H7 (cell line): Measurements from ENCODE around the gene ANO10. TPM values are rescaled to one million over a fixed set of nuclear protein-coding genes. Genes with fewer than 3 reads are reported as not detected.
"Not testable (repeated sequence)": the region's sequence is repeated elsewhere in the genome, so short reads cannot be mapped to it uniquely, and the experiment has no call there.

Experiments
- DNase-seq: peaks from one replicate; pipeline ENCODE4 v3.0.0; 2012
- H3K27me3 ChIP-seq: 2 replicates; pipeline ENCODE4 v1.6.0; 2011; ENCODE audit warnings: mild to moderate bottlenecking, low read length; ENCODE audit not compliant: control insufficient read depth, insufficient read depth
- H3K36me3 ChIP-seq: replicated peaks from 2 replicates; pipeline ENCODE4 v1.5.1; 2011; ENCODE audit warnings: low read length; ENCODE audit not compliant: control insufficient read depth, insufficient read depth
- H3K4me3 ChIP-seq: 2 replicates; pipeline ENCODE4 v1.5.1; 2011; ENCODE audit warnings: low read depth, mild to moderate bottlenecking, control low read depth, low read length, moderate library complexity; ENCODE audit not compliant: insufficient read depth
- total RNA-seq: library from RNA; depleted of rRNA; stranded (reverse); fragments of >200 nt; shearing (Covaris generic); gene quantifications from 2 replicates; pipeline ENCODE4 v1.2.3, GENCODE V29; 2014

Gene ANO10
- total RNA-seq, 1 experiment from 2014 or later, result 23.4 TPM

DNA sequence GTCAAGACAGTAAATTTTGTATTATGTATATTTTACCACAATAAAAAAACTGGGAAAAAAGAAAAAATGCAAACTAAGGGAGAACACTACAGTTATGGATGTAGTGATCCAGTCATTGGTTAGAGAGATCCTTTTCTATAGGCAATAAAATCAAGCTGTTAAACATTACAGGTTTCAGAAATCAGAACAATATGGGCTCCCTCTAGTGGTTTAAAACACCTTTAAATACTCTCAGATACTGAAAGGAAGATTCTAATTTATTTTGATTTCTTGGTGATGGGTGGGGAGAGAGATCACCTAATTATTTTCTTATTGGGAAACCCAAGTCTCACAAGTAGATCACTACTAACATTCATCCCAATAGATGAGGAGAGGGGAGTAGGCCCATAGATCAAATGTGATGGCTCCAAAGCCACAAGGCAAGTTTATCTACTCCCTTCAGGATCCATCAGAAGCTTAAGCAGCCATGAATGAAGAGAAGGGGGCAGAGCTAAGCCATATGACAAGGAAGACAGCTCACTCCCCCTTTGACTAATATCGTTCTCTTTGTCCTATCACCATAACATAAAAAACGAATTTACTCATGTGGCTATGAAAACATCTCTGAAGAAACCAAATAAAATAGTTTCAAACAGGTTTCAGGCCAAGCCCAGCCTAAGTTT lies 118.6 kb downstream of the ANO10 start:
- Histone ChIP-seq H3K36me3 (no peaks in the 10 kb centered on the region), H3K4me3 (no peak overlapping the region), H3K27me3 (no peaks in the 10 kb centered on the region)
- no peak for DNase-seq

GRCh38 chr3:43499256-43499655 lies 122.6 kb downstream of the ANO10 start:
- DNase-seq, result no peak
- Histone ChIP-seq H3K27me3 (no peaks in the 10 kb centered on the region), H3K4me3 (no peak overlapping the region), H3K36me3 (no peaks in the 10 kb centered on the region; the same call in 1 of the 2 replicates)

- no peak for DNase-seq
Measured at GRCh38 chr3:43497905-43498365, 123.9 kb downstream of the ANO10 start.

GRCh38 chr3:43497422-43497821 lies 124.4 kb downstream of the ANO10 start:
- Histone ChIP-seq H3K36me3 (no peaks in the 10 kb centered on the region; the same call in 1 of the 2 replicates), H3K4me3 (no peak overlapping the region), H3K27me3 (no peaks in the 10 kb centered on the region)
- DNase-seq, result peak; percentile 26

More at GRCh38 chr3:43497905-43498365, 123.9 kb downstream of the ANO10 start:
- Histone ChIP-seq H3K4me3 (no peak overlapping the region), H3K27me3 (no peaks in the 10 kb centered on the region), H3K36me3 (no peaks in the 10 kb centered on the region; the same call in 1 of the 2 replicates)

DNA sequence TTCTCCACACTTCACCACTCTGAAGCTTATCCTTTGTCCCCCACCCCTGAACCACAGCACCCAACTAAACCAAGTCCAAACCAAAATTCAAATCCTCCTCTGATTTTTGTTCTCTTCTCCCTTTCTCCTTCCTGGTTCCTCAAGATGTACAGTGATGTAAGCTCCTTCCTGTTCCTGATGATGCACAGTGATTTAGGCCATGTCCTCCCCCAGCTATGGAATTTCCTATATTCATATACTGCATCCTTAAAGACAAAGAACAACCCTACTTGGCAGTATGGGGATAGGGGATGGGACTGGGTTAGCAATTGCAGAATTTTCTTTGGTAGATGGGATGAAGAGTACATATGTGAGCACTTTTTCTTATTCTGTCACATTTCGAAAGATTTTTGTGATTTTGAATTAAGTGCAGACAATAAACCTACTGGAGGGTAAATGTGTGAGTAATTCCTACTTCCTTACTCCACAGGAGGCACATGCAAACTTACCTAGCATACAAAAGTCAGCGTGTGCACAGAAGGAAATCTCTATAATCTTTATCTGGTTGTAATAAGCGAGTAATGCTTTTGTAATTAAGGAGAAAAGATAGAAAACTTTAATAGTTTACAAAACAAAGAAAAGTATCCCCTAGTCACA lies 125.0 kb downstream of the ANO10 start:
- no peaks in the 10 kb centered on the region for H3K27me3 ChIP-seq
- no peaks in the 10 kb centered on the region; the same call in 1 of the 2 replicates for H3K36me3 ChIP-seq
- no peak for DNase-seq
- no peak overlapping the region for H3K4me3 ChIP-seq

- not testable (repeated sequence) for H3K27me3 ChIP-seq, H3K4me3 ChIP-seq, H3K36me3 ChIP-seq, DNase-seq
Measured at GRCh38 chr3:43492932-43493331, 128.9 kb downstream of the ANO10 start.

GRCh38 chr3:43491807-43492206 lies 130.0 kb downstream of the ANO10 start:
- H3K36me3 ChIP-seq, H3K4me3 ChIP-seq, H3K27me3 ChIP-seq, DNase-seq: not testable (repeated sequence)

GRCh38 chr3:43490640-43491185 lies 131.1 kb downstream of the ANO10 start:
- H3K36me3 ChIP-seq, result no peaks in the 10 kb centered on the region
- H3K4me3 ChIP-seq, result no peak overlapping the region
- no peak for DNase-seq
- H3K27me3 ChIP-seq, result no peaks in the 10 kb centered on the region

DNA sequence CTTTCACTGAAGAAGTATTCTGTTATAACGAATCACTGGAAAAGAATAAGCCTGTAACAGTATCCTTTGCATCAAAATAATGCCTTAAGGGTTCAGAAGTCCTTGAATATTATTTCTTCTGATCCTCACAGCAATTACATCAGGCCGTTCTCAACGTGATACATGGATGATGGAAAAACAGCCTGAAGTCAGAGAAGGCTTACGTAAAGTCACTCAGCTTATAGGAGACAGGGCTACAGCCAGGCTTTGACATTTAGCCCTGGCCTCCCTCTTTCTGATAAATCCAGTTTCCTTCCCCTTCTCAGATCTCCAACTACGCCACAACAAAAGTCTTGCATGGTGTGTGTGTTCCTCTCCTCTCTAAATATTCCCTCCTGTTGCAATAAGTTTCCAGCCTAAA lies 131.9 kb downstream of the ANO10 start:
- no peaks in the 10 kb centered on the region for H3K36me3 ChIP-seq
- H3K4me3 ChIP-seq, result no peak overlapping the region
- no peaks in the 10 kb centered on the region for H3K27me3 ChIP-seq
- no peak for DNase-seq

DNA sequence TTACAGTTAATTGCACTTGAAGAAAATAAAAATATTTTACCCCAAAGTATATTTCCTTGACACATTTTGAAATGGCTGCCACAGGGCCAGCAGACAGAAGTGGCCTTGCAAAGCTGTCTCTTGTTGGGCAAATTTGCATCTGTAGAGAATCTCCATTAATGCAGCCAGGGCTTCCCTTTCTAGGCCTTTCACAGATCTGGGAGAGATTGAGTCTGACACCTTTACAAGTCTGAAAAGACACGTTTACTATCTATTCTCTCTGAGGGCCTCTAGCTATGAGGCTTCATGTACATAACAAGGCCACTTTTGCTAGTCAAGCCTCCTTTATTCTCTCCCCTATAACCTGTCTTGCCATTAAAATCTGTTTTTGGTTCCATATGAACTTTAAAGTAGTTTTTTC lies 135.9 kb downstream of the ANO10 start:
- no peaks in the 10 kb centered on the region for H3K36me3 ChIP-seq
- DNase-seq, result no peak
- H3K27me3 ChIP-seq, result no peaks in the 10 kb centered on the region
- H3K4me3 ChIP-seq, result no peak overlapping the region

- Histone ChIP-seq H3K27me3 (peaks cover 2% of the 10 kb centered on the region; the same call in 1 of the 2 replicates), H3K36me3 (no peaks in the 10 kb centered on the region), H3K4me3 (no peak overlapping the region)
- peak; percentile 34 for DNase-seq
Measured at GRCh38 chr3:43484926-43485488, 136.8 kb downstream of the ANO10 start.

DNA sequence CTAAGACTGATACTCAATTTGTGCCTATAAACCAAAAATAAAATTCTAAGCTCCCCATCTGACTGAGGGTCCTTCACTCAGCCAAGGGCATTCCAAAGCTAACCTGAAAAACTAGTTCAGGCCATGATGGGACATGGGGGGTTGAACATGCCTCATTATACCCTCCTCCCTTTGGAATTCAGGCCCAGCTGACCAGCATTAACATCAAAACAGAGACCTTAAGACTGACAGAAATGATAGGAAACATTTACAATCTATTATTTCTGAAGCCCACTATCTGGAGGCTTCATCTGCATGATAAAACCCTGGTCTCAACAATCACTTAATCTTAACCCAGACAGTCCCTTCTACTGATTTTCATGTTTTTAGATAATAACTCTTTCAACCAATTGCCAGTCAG lies 140.4 kb downstream of the ANO10 start:
- Histone ChIP-seq H3K4me3 (no peak overlapping the region), H3K36me3 (no peaks in the 10 kb centered on the region), H3K27me3 (peaks cover 12% of the 10 kb centered on the region)
- DNase-seq, result peak; percentile 18

- DNase-seq, H3K4me3 ChIP-seq, H3K36me3 ChIP-seq: not testable (repeated sequence)
- peaks cover 12% of the 10 kb centered on the region for H3K27me3 ChIP-seq
Measured at GRCh38 chr3:43478839-43479238, 143.0 kb downstream of the ANO10 start.

GRCh38 chr3:43478118-43478785 lies 143.6 kb downstream of the ANO10 start:
- no peak for DNase-seq
- H3K27me3 ChIP-seq, result peaks cover 12% of the 10 kb centered on the region
- H3K4me3 ChIP-seq, result no peak overlapping the region
- H3K36me3 ChIP-seq, result no peaks in the 10 kb centered on the region
